Panc1 (cell line): ENCODE data around the gene EHD4.

Source experiments
- CTCF ChIP-seq: fragments of 450-650 bp; IDR thresholded peaks from 2 replicates; pipeline ENCODE4 v1.5.1; 2017; ENCODE audit warnings: mild to moderate bottlenecking
- POLR2AphosphoS5 ChIP-seq: IDR thresholded peaks from 2 replicates; pipeline ENCODE4 v1.6.1; 2012; ENCODE audit warnings: mild to moderate bottlenecking, low read depth, low read length, moderate library complexity
- REST ChIP-seq, 2 experiments: IDR thresholded peaks; 2 replicates each; pipeline ENCODE4 v1.6.1; 2011 to 2012; ENCODE audit warnings: low read depth in 2 of 2, control low read depth in 1 of 2, low read length in 1 of 2, mild to moderate bottlenecking in 1 of 2, moderate library complexity in 1 of 2; ENCODE audit not compliant: insufficient read depth in 1 of 2
- SIN3A ChIP-seq: IDR thresholded peaks from 2 replicates; pipeline ENCODE4 v1.6.1; 2012; ENCODE audit warnings: low read depth, mild to moderate bottlenecking, low read length, moderate library complexity, borderline replicate concordance; ENCODE audit not compliant: insufficient read depth
- TCF7L2 ChIP-seq: IDR thresholded peaks from 2 replicates; pipeline ENCODE4 v1.6.1; 2011; ENCODE audit warnings: mild to moderate bottlenecking, low read depth, low read length, inconsistent platforms

GRCh38 chr15:41884458-41884857, 87.9 kb downstream of the EHD4 start:
- TF ChIP-seq POLR2AphosphoS5 (no peak), CTCF (no peak), TCF7L2 (no peak), SIN3A (no peak), REST (IDR thresholded peaks at IDR 0.05; ENCODE audit: insufficient read depth in 1 of 2, low read depth in 2 of 2, low read length in 1 of 2) (no peak)
